ENCODE measurements around the gene SLC4A4.

DNA sequence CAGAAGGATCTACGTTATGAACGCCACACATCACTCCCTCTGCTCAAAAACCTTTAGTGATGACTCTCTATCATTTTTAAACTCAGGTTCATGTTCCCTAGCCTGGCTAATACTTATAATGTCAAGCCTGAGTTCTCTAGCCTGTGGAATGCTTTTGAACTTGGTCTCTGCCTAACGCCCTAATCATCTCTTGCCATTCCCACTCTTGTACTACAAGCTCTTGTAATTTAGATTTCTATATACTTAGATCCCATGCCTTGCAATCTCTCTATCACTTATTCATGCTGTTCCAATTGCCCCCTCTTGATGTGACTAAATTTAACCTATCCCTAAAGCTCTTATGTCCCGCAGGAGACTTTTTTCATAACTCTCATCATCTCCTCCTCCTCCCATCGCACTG lies 40.3 kb downstream of the SLC4A4 start:
- no peak for TF ChIP-seq CTCF (IDR thresholded peaks at IDR 0.05)
- no peak for TF ChIP-seq EP300 (IDR thresholded peaks at IDR 0.05)
